Smooth muscle cell (in vitro differentiated cells): ENCODE data around the gene CD93. TPM values are rescaled to one million over a fixed set of nuclear protein-coding genes. Genes with fewer than 3 reads are reported as not detected.

Experiments used
- DNase-seq: peaks from one replicate; lab custom pipeline; 2025; ENCODE audit not compliant: unreplicated experiment; lab: John Stamatoyannopoulos, UW
- H2AFZ ChIP-seq: fragments of 200-600 bp; sonication (generic); 2 replicates; pipeline ENCODE4 v1.6.0; 2016; ENCODE audit warnings: antibody characterized with exemption, low read depth, mild to moderate bottlenecking
- H3F3A ChIP-seq: fragments of 200-600 bp; sonication (generic); 2 replicates; pipeline ENCODE4 v1.6.0; 2017; ENCODE audit warnings: antibody characterized with exemption, low read depth
- H3K27ac ChIP-seq: fragments of 200-600 bp; sonication (generic); 2 replicates; pipeline ENCODE4 v1.5.1; 2016; ENCODE audit warnings: low read depth, mild to moderate bottlenecking
- H3K27me3 ChIP-seq: fragments of 200-600 bp; sonication (generic); 2 replicates; pipeline ENCODE4 v1.6.1; 2016; ENCODE audit warnings: low read depth, mild to moderate bottlenecking
- H3K36me3 ChIP-seq: fragments of 200-600 bp; sonication (generic); 2 replicates; pipeline ENCODE4 v1.5.1; 2016; ENCODE audit warnings: low read depth
- H3K4me1 ChIP-seq: fragments of 200-600 bp; sonication (generic); 2 replicates; pipeline ENCODE4 v1.5.1; 2016; ENCODE audit warnings: low read depth
- H3K4me2 ChIP-seq: fragments of 200-600 bp; sonication (generic); 2 replicates; pipeline ENCODE4 v1.6.0; 2016; ENCODE audit warnings: mild to moderate bottlenecking
- H3K4me3 ChIP-seq: fragments of 200-600 bp; sonication (generic); 2 replicates; pipeline ENCODE4 v1.5.1; 2016; ENCODE audit warnings: mild to moderate bottlenecking
- H3K79me2 ChIP-seq: fragments of 200-600 bp; sonication (generic); 2 replicates; pipeline ENCODE4 v1.6.0; 2016; ENCODE audit warnings: low read depth, mild to moderate bottlenecking
- H3K9ac ChIP-seq: fragments of 200-600 bp; sonication (generic); 2 replicates; pipeline ENCODE4 v1.6.0; 2016; ENCODE audit warnings: low read depth
- H3K9me3 ChIP-seq: fragments of 200-600 bp; sonication (generic); replicated peaks from 2 replicates; pipeline ENCODE4 v1.5.1; 2016; ENCODE audit warnings: low read depth
- H4K20me1 ChIP-seq: fragments of 200-600 bp; sonication (generic); 2 replicates; pipeline ENCODE4 v1.6.0; 2016; ENCODE audit warnings: low read depth
- WGBS: methylation state at CpG from one replicate; pipeline ENCODE4 v1.1.7; 2016; ENCODE audit warnings: low lambda C conversion rate; 5-methylcytosine and 5-hydroxymethylcytosine counted together
- polyA plus RNA-seq: library from polyadenylated mRNA; unstranded; fragments of >200 nt; fragmentation: Nextera tagmentation; extraction: Ambion mirVana; gene quantifications from 2 replicates; pipeline ENCODE4 v1.2.1, GENCODE V29; 2016
- total RNA-seq: library from RNA; depleted of rRNA; stranded (reverse); fragments of >200 nt; gene quantifications from 2 replicates; pipeline ENCODE4 v1.2.3, GENCODE V29; 2014
- TF ChIP-seq, protein P1 (sequence below): fragments of 200-600 bp; sonication (generic); IDR thresholded peaks from 2 replicates; pipeline ENCODE4 v1.5.1; 2017; ENCODE audit warnings: borderline replicate concordance, mild to moderate bottlenecking, antibody characterized with exemption; ENCODE audit not compliant: insufficient read depth, poor library complexity, severe bottlenecking

CD93 gene
- total and polyA plus RNA-seq, 2 experiments from 2014 or later, result not detected

DNA sequence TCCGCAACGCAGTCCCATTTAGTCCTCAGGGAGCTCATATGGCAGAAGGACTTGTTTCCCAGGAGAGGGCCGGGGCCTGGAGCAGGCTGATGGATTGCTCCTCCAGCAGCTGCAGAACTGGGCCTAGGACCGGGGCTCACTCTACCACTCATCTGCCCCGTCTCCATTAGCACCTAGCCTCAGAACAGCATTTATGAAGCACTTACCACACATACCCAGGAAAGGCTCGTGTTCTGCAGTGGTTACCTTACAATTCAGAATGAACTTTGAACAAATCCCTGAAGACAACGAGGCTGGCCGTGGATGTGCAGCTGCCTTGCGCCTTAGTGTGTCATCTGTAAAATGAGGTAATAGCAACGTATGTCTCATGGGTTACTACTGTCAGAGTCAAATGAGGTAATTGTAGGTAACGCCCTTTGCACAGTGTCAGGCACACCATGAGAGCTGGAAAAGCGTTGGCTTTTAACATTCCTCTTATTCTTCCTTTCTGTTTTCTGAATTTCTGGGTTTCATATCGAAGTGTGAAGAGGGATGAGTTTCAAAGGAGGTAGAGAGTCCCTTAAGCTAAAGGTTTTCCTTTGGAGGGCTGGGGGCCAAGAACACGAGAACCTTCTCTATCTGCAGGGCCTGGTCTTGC is 46.3 kb upstream of the CD93 start:
- H3K27me3 ChIP-seq, result no peaks in the 10 kb centered on the region
- H3K27ac ChIP-seq, result no peak overlapping the region
- 84% methylated on average over 14 of the region's 14 CpGs for WGBS
- H3K9me3 ChIP-seq, result no peaks in the 10 kb centered on the region
- no peak for DNase-seq
- H3K36me3 ChIP-seq, result no peaks in the 10 kb centered on the region
- no peaks in the 10 kb centered on the region for H4K20me1 ChIP-seq
- no peak overlapping the region for H3K9ac ChIP-seq
- peaks cover 4% of the 10 kb centered on the region for H3F3A ChIP-seq
- H3K4me1 ChIP-seq, result no peaks in the 10 kb centered on the region
- H3K4me2 ChIP-seq, result no peak overlapping the region
- TF ChIP-seq, protein P1, sequence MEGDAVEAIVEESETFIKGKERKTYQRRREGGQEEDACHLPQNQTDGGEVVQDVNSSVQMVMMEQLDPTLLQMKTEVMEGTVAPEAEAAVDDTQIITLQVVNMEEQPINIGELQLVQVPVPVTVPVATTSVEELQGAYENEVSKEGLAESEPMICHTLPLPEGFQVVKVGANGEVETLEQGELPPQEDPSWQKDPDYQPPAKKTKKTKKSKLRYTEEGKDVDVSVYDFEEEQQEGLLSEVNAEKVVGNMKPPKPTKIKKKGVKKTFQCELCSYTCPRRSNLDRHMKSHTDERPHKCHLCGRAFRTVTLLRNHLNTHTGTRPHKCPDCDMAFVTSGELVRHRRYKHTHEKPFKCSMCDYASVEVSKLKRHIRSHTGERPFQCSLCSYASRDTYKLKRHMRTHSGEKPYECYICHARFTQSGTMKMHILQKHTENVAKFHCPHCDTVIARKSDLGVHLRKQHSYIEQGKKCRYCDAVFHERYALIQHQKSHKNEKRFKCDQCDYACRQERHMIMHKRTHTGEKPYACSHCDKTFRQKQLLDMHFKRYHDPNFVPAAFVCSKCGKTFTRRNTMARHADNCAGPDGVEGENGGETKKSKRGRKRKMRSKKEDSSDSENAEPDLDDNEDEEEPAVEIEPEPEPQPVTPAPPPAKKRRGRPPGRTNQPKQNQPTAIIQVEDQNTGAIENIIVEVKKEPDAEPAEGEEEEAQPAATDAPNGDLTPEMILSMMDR, result no peak
- no peaks in the 10 kb centered on the region for H3K79me2 ChIP-seq
- H2AFZ ChIP-seq, result no peak overlapping the region
- no peak overlapping the region for H3K4me3 ChIP-seq

DNA sequence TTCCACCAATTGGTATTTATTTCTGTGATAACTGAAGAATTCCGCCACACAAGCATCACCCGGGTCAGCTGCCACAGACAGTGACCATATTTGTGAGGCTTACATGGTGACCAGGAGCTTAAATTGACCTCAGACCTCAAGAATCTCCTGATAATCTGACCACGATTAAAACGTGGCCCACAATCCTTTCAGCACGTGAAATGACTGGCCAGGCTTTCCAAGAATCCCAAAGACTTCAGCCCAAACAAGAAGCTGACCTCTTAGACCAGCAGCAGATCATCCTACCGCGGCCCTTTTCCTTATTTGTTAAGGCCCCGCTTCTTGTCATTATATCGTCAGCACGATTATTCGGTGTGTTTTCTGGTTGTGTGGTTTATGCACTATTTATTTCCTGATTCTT is 45.6 kb upstream of the CD93 start:
- no peaks in the 10 kb centered on the region for H3K79me2 ChIP-seq
- no peaks in the 10 kb centered on the region for H3K36me3 ChIP-seq
- H3K4me1 ChIP-seq, result no peaks in the 10 kb centered on the region
- H2AFZ ChIP-seq, result no peak overlapping the region
- DNase-seq, result no peak
- TF ChIP-seq, protein P1, result no peak
- peaks cover 4% of the 10 kb centered on the region for H3F3A ChIP-seq
- no peaks in the 10 kb centered on the region for H4K20me1 ChIP-seq
- 61% methylated on average over 11 of the region's 11 CpGs for WGBS
- no peak overlapping the region for H3K27ac ChIP-seq
- H3K27me3 ChIP-seq, result no peaks in the 10 kb centered on the region
- H3K9ac ChIP-seq, result no peak overlapping the region
- H3K4me2 ChIP-seq, result no peak overlapping the region
- no peak overlapping the region for H3K4me3 ChIP-seq
- H3K9me3 ChIP-seq, result no peaks in the 10 kb centered on the region

DNA sequence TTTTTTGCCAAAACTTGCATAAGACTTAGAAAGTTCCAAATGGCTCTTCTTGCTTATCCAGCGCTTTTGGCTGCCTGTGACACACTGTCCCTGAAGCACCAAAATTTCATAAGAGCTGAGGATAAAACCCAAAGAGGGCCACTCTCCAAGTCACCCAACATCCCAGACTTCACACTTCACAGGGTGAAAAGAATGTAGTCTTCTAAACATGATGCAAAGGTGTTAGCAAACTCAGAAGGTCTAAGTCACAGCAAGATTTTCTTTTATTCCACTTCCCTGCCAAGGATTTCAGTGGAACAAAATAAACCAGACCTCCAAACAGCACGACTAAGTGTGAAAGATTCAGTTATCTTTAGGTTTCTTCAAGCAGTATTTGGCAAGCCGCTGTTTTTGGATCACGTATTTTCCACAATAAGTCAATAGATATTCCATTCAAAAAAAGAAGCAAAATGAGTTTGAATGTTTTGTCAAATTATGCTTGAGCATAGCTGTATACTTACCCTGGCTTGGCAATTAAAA is 44.6 kb upstream of the CD93 start:
- no peaks in the 10 kb centered on the region for H3K79me2 ChIP-seq
- no peaks in the 10 kb centered on the region for H3K27me3 ChIP-seq
- no peak overlapping the region for H3K4me3 ChIP-seq
- H3K4me2 ChIP-seq, result no peak overlapping the region
- TF ChIP-seq, protein P1, result no peak
- H4K20me1 ChIP-seq, result no peaks in the 10 kb centered on the region
- whole genome bisulfite sequencing, result 63% methylated on average over 4 of the region's 4 CpGs
- peaks cover 4% of the 10 kb centered on the region for H3F3A ChIP-seq
- no peak overlapping the region for H3K9ac ChIP-seq
- DNase-seq, result no peak
- no peaks in the 10 kb centered on the region for H3K36me3 ChIP-seq
- H2AFZ ChIP-seq, result no peak overlapping the region
- H3K4me1 ChIP-seq, result no peaks in the 10 kb centered on the region
- H3K27ac ChIP-seq, result no peak overlapping the region
- H3K9me3 ChIP-seq, result no peaks in the 10 kb centered on the region
